ES-I3 (cell line): ENCODE results near the gene GNAQ.

Experiments used
- H3K36me3 ChIP-seq: 2 replicates; pipeline ENCODE4 v1.6.1; 2013; ENCODE audit warnings: mild to moderate bottlenecking, low read length, control low read depth, moderate library complexity; ENCODE audit not compliant: insufficient read depth
- H3K4me1 ChIP-seq: 2 replicates; pipeline ENCODE4 v1.6.1; 2013; ENCODE audit warnings: mild to moderate bottlenecking, control low read depth, low read length; ENCODE audit not compliant: insufficient read depth
- H3K9ac ChIP-seq: 2 replicates; pipeline ENCODE4 v1.6.1; 2013; ENCODE audit warnings: low read depth, mild to moderate bottlenecking, low read length, moderate library complexity
- H3K9me3 ChIP-seq: 2 replicates; pipeline ENCODE4 v1.6.1; 2013; ENCODE audit warnings: mild to moderate bottlenecking, low read length, moderate library complexity; ENCODE audit not compliant: control insufficient read depth, insufficient read depth

The GNAQ gene

DNA sequence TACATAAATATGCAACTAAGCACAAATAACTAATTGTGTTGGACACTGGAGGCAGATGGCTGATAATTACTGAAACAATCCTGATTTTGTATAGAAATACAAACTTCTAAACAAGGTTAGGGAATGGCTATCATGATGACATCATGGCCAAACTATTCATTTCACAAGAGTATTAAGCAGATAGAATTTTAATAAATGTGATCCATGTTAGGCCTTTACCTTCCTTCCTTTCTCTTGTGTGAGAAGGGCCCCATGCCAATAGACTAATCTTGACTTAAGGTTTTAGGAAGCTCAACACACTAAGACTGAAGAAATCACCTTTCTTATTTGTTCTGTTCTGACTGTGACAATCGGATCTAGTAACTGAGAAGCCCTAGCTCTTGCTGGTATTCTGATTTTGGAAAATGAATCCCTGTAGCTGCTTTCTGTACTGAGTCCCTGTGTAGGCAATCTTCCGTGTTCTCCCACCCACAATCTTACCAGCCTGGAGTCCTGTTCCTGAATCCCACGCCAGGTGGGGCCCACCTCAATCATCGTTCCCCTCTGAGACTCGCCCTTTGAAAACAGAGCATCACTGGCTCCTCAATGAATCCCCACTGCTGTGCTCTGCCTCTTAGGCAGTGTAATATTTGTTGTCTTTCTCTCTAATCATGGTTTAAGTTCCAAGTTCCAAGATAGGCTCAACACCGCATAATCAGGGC is 214.8 kb downstream of the GNAQ start:
- Histone ChIP-seq H3K9ac (no peak overlapping the region), H3K36me3 (no peaks in the 10 kb centered on the region), H3K4me1 (no peaks in the 10 kb centered on the region; the same call in 1 of the 2 replicates), H3K9me3 (no peaks in the 10 kb centered on the region)

DNA sequence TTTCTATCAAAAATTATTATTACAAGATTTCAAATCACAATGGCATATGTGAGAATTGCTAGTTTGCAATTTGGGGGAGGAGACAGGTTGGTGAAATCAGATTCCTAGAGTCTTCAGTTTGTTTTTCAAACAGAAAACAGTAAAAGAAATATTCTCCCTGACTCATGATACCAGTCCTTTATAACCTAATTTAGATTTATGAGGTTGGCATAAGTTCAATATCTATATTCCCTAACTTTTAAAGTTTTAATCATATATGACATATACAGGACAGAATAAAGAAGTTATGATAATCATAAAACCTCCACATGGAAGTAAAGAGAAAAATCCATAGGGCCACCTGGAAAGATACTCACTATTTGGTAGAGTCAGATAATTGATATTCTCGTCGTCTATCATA is 216.4 kb downstream of the GNAQ start:
- Histone ChIP-seq H3K4me1 (no peaks in the 10 kb centered on the region; the same call in 1 of the 2 replicates), H3K9ac (no peak overlapping the region), H3K36me3 (no peaks in the 10 kb centered on the region), H3K9me3 (no peaks in the 10 kb centered on the region)

DNA sequence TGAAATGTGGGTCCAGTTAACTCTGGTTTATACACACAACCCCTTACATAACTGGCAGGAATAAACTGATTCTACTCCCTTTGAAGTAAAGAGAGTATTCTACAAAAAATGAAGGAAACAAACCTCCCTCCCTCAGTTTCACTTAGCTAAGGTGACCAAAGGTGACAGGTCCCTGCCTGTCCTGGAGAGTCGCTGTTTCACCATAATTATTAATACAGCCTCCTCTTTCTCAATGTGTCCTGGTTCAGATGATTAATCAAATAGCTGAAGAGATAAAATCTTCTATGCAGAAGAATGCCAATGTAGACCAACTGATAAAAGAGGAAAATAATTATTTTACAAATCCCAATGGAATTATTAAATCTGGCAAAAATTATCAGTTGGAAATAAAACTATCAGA is 219.8 kb downstream of the GNAQ start:
- Histone ChIP-seq H3K36me3 (no peaks in the 10 kb centered on the region), H3K4me1 (no peaks in the 10 kb centered on the region), H3K9me3 (no peaks in the 10 kb centered on the region), H3K9ac (no peak overlapping the region)

DNA sequence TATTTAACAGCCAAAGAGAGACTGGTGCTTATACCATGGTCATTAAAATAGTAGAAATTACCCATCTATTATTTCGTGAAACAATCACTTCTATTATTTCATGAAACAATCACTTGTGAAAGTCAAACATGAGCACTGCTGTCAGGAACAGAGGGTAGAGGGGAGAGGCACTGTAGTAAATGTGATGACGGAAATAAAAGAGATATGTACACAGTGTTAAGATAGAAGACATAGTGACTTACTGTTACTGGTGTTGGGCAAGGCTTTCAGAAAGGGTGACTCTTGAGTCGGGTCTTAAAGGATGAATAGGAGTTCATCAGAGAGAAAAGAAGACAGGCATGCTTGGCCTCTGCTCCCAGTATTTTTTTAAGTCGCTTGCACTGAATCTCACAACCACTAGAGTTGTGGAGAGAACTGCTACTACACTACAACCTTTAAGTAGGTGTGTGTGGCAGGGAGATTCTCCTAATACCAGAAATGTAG is 220.9 kb downstream of the GNAQ start:
- H3K9ac ChIP-seq, result no peak overlapping the region
- H3K9me3 ChIP-seq, result no peaks in the 10 kb centered on the region
- no peaks in the 10 kb centered on the region for H3K36me3 ChIP-seq
- H3K4me1 ChIP-seq, result no peaks in the 10 kb centered on the region

DNA sequence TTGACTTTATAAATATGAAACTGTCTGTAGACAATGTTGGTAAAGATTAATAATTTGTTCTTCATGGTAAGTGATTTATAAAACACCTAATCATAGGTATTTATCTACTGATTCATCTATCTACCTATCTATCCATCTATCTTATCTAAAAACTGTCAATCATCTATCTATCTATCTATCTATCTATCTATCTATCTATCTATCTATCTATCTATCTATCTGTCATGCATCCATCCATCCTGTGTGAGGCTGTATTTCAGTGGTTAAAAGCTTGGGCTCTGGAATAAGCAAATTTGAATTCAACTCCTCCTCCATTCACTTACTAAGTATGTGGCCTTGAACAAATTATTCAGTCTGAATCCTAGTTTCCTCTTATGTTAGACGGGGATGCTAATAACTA is 221.6 kb downstream of the GNAQ start:
- Histone ChIP-seq H3K4me1 (no peaks in the 10 kb centered on the region), H3K36me3 (no peaks in the 10 kb centered on the region)

DNA sequence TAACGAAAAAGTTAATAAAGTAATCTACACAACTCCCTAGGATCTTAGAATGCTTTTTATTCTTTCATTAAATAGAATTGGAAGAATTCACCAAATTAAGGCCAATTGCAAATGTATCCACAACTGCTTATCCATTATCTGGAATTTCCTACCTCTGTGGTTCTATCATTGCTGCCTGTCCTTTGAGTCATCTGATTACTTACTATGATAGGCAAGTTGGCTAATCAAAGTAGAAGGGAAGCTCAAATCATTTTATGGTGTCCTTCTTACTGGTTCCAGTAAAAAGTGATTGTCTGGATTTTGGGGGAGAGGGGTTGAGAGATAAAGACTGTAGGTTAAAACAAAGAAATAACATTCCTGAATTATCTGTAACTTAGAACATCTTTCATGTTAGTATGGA is 222.1 kb downstream of the GNAQ start:
- no peaks in the 10 kb centered on the region for H3K4me1 ChIP-seq
- no peak overlapping the region for H3K9ac ChIP-seq
- H3K36me3 ChIP-seq, result no peaks in the 10 kb centered on the region
- no peaks in the 10 kb centered on the region for H3K9me3 ChIP-seq

More for the DNA sequence above, 221.6 kb downstream of the GNAQ start:
- Histone ChIP-seq H3K9me3 (no peaks in the 10 kb centered on the region), H3K9ac (no peak overlapping the region)

DNA sequence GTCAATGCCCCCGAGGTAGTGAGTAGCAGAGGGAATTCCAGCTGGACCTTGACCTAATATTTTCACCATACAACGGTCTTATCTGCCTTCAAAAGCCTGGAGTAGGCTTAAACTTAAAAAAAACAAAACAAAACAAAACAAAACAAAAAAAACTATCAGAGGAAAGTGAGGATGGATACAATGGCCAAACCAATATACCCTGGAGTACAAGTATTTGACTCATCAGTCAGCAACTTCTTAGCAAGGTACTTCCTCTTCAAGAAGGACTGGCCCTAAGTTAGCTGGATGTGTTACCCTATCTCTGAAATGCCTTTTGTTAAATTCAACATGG is 222.9 kb downstream of the GNAQ start:
- Histone ChIP-seq H3K36me3 (no peaks in the 10 kb centered on the region), H3K9me3 (no peaks in the 10 kb centered on the region)

DNA sequence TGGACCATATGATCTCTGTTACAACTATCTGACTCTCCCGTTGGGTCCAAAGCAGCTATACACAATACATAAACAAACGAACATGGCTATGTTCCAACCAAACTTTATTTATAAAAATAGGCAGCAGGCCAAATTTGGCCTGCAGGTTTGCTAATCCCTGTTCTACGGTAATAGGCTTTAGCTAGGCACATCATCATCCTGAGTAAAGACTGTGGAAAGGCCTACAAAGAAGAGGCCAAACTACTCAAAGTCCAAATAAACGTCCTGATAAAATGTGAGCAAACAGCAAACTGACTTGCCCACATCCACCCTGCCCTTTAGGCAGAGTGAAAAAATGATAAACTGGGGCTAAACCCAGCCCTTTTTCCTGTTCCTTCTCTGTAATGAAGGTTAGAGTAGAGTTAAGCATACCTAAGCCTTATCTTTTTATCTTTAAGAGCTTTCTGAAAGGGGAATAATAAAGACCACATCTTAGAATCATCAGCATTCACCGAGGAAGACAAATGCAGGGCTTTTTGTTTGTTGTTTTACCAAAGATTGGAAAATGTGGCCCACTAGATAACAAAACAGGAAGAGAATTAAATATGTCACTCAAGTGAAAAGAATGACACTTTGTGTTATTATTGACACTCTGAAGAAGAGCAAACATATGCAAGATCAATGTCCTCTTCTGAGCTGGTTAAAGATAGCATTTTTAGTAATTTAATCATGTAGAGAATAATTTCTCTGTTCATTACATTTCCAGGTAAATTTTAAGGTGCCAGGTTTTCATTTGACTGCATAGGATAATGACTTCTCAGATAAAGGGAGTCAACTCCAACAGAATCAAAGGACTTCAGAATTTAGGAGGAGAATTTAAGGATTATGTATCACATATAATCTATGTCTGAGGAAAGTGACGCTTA is 223.5 kb downstream of the GNAQ start:
- Histone ChIP-seq H3K9me3 (no peaks in the 10 kb centered on the region), H3K9ac (no peak overlapping the region), H3K4me1 (no peaks in the 10 kb centered on the region), H3K36me3 (no peaks in the 10 kb centered on the region)

More for the DNA sequence above, 222.9 kb downstream of the GNAQ start:
- no peak overlapping the region for H3K9ac ChIP-seq
- no peaks in the 10 kb centered on the region for H3K4me1 ChIP-seq

DNA sequence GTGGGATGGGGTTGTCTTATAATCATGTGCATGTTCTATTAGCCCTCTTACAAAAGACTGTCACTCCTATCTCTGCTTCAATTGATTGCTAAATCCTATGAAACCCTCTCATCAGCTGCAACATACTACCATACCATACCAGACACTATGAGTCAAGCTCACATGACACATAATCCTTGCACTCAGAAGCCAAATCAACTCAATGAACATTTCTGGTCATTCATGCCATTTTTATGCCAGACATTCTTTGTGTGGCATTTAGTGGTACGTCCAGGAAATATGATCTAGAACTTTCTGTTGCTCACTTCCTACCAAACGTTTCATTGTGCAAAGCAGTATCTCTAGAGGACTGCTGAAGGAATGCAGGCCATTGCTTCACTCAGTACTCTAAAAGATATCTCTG is 224.3 kb downstream of the GNAQ start:
- no peaks in the 10 kb centered on the region for H3K4me1 ChIP-seq
- H3K36me3 ChIP-seq, result no peaks in the 10 kb centered on the region
- H3K9me3 ChIP-seq, result no peaks in the 10 kb centered on the region
- no peak overlapping the region for H3K9ac ChIP-seq

DNA sequence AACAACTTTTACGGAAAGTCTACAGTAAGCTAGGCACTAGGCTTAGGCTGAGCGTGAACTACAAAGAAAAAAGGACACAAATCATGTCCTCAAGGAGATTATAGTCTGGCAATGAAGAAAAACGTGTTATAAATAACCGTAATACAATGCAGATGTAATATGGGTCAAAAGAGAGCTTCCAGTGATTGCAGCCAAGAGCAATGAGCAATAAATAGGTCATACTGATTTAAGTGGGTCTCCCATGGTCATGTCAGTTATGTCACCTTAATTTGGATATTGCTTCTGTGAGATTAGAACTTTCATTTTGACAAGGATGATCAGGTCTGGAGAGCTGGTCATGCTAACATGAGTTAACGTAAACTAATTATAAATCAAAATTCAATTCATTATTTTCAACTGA is 224.9 kb downstream of the GNAQ start:
- no peaks in the 10 kb centered on the region for H3K36me3 ChIP-seq
- no peaks in the 10 kb centered on the region for H3K4me1 ChIP-seq
- no peak overlapping the region for H3K9ac ChIP-seq

DNA sequence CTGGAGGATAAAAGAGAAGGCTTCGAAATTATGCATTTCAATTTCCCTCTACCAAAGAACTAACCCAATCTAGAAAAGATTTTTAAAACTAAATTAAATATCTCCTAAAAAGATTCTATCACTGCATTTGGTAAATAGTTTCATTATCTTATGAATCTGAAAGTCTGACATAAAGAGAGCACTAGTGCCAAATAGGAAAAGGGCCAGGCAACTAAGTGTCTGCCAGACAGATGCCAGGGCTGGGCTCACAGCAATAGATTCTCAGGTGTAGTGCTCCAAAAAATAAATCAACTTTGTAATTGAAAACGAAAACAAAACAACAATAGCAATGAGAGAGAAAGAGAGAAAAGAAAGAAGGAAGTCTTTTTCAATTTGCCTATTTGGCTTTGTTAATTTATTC is 225.8 kb downstream of the GNAQ start:
- H3K4me1 ChIP-seq, result no peaks in the 10 kb centered on the region
- H3K9ac ChIP-seq, result no peak overlapping the region
- no peaks in the 10 kb centered on the region for H3K36me3 ChIP-seq
- H3K9me3 ChIP-seq, result no peaks in the 10 kb centered on the region

More for the DNA sequence above, 224.9 kb downstream of the GNAQ start:
- H3K9me3 ChIP-seq, result no peaks in the 10 kb centered on the region

DNA sequence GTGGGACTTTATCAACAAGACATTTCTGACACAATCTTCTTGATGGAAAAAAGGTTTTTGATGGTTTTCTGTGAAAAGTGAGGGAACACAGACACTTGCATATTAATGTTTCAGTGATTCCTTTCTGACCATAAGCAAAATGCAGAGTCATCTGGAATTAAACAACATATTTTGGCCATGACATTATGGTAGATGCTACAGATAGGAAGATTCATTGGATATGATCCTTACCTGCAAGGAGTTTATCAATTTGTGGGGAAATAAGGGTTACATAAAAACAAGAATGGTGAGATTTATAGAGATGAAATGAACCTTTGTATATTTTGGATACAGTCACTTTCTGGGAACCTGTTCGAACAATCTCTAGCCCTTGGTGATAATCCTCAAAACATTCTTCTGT is 228.2 kb downstream of the GNAQ start:
- H3K9ac ChIP-seq, result no peak overlapping the region
- H3K4me1 ChIP-seq, result no peaks in the 10 kb centered on the region
- H3K36me3 ChIP-seq, result no peaks in the 10 kb centered on the region
- H3K9me3 ChIP-seq, result no peaks in the 10 kb centered on the region

DNA sequence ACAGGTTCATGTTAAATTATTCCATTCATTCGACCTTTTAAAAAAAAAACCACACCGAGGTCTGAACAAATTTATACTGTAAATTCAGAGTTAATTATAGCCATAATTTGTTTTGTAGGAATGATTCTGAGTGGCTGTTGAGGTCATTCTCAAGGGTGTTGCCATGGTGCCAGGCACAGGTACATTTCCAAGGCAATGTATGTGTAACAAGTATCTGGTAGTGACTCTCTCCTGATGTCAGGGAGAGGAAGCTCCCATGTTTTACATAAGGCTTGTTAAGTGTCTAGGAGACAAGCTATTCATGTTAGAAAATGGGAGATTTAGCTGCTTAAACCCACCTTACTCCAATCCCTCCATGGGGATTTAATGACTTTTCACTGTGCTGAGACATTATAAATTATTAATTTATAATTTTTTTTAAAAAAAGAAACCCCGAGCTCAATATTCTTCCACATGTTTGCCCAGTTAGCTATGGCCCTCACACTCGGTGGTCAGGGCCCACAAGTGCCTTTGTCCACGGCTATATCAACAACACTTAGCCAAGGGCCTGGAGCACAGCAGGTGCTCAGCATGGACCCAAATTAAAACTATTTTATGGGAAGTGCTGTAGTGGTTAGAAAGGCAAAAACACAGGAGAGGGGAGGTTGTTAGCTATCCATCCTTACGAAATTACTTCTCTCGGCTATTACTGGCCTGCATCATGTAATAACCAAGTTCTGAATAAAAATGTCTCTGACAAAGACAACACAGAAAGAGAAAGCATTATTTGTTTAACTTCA is 228.9 kb downstream of the GNAQ start:
- no peaks in the 10 kb centered on the region for H3K9me3 ChIP-seq
- H3K36me3 ChIP-seq, result no peaks in the 10 kb centered on the region
- no peaks in the 10 kb centered on the region for H3K4me1 ChIP-seq
- H3K9ac ChIP-seq, result no peak overlapping the region

DNA sequence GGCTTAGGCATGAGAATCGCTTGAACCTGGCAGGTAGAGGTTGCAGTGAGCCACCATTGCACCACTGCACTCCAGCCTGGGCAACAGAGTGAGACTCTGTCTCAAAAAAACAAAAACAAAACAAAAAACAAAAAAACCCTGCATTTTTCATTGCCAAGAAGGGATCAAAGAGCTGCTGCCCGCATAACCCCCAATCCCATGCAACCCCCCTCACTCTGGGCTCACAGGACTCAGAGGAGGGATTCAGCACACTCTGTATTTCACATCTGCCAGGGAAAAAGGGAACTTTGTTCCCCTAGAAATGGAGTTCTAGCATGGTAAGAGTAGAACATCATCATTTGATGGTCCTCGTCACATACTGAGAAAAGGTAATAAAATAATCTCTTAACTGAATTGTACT is 229.5 kb downstream of the GNAQ start:
- no peaks in the 10 kb centered on the region for H3K9me3 ChIP-seq
- H3K4me1 ChIP-seq, result no peaks in the 10 kb centered on the region
- no peak overlapping the region for H3K9ac ChIP-seq
- H3K36me3 ChIP-seq, result no peaks in the 10 kb centered on the region
